Loucy (cell line): ENCODE data around the gene OR52B6.

ENCODE experiments used
- H2AFZ ChIP-seq: fragments of 200-600 bp; sonication (generic); 2 replicates; pipeline ENCODE4 v1.6.0; 2016; ENCODE audit warnings: antibody characterized with exemption, mild to moderate bottlenecking, low read length, moderate library complexity
- H3F3A ChIP-seq: fragments of 200-600 bp; 2 replicates; pipeline ENCODE4 v1.6.0; 2016; ENCODE audit warnings: antibody characterized with exemption, low read depth, mild to moderate bottlenecking
- H3K27me3 ChIP-seq: fragments of 200-600 bp; sonication (generic); 2 replicates; pipeline ENCODE4 v1.6.1; 2014; ENCODE audit warnings: low read length, mild to moderate bottlenecking; ENCODE audit not compliant: insufficient read depth, poor library complexity, severe bottlenecking
- H3K36me3 ChIP-seq: fragments of 200-600 bp; sonication (generic); 2 replicates; pipeline ENCODE4 v1.6.1; 2016; ENCODE audit warnings: low read length; ENCODE audit not compliant: insufficient read depth
- H3K4me1 ChIP-seq: fragments of 200-600 bp; sonication (generic); 2 replicates; pipeline ENCODE4 v1.5.1; 2014; ENCODE audit warnings: low read length, mild to moderate bottlenecking; ENCODE audit not compliant: insufficient read depth, poor library complexity, severe bottlenecking
- H3K4me2 ChIP-seq: fragments of 200-600 bp; sonication (generic); 2 replicates; pipeline ENCODE4 v1.6.0; 2014; ENCODE audit warnings: antibody characterized with exemption, low read length, low read depth, mild to moderate bottlenecking; ENCODE audit not compliant: poor library complexity, severe bottlenecking
- H3K4me3 ChIP-seq: fragments of 200-600 bp; sonication (generic); 2 replicates; pipeline ENCODE4 v1.5.1; 2014; ENCODE audit warnings: low read length, mild to moderate bottlenecking, mixed read lengths; ENCODE audit not compliant: poor library complexity, severe bottlenecking
- H3K79me2 ChIP-seq: fragments of 200-600 bp; sonication (generic); 2 replicates; pipeline ENCODE4 v1.6.1; 2014; ENCODE audit warnings: low read length; ENCODE audit not compliant: insufficient read depth
- H3K9ac ChIP-seq: fragments of 200-600 bp; sonication (generic); 2 replicates; pipeline ENCODE4 v1.6.0; 2014; ENCODE audit warnings: mild to moderate bottlenecking, low read depth, low read length, moderate library complexity; ENCODE audit not compliant: poor library complexity, severe bottlenecking
- H3K9me2 ChIP-seq: fragments of 200-600 bp; sonication (generic); replicated peaks from 2 replicates; pipeline ENCODE4 v1.6.1; 2016; ENCODE audit warnings: low read depth, low read length, mixed read lengths
- H3K9me3 ChIP-seq: fragments of 200-600 bp; sonication (generic); 2 replicates; pipeline ENCODE4 v1.6.1; 2014; ENCODE audit warnings: mild to moderate bottlenecking, antibody characterized with exemption, low read length, low read depth; ENCODE audit not compliant: insufficient read depth
- H4K20me1 ChIP-seq: fragments of 200-600 bp; sonication (generic); 2 replicates; pipeline ENCODE4 v1.6.0; 2014; ENCODE audit warnings: antibody characterized with exemption, low read length, mild to moderate bottlenecking; ENCODE audit not compliant: insufficient read depth, poor library complexity, severe bottlenecking
- CTCF ChIP-seq: fragments of 200-600 bp; sonication (generic); conservative IDR thresholded peaks from 2 replicates; pipeline ENCODE4 v1.5.1; 2014; ENCODE audit warnings: mild to moderate bottlenecking, antibody characterized with exemption, low read length
- EZH2phosphoT487 ChIP-seq: fragments of 200-600 bp; IDR thresholded peaks from 2 replicates; pipeline ENCODE4 v1.6.1; 2018; ENCODE audit warnings: antibody characterized with exemption, mild to moderate bottlenecking, moderate library complexity, borderline replicate concordance

OR52B6 gene

GRCh38 chr11:5564259-5565019, 16.2 kb upstream of the OR52B6 start:
- Histone ChIP-seq H2AFZ (no peak overlapping the region), H3K4me3 (no peak overlapping the region), H3K9me3 (no peaks in the 10 kb centered on the region)

GRCh38 chr11:5574654-5575053, 6.0 kb upstream of the OR52B6 start:
- Histone ChIP-seq H3K9ac (no peak overlapping the region), H3K4me2 (no peak overlapping the region), H3K36me3 (no peaks in the 10 kb centered on the region), H3K4me3 (no peak overlapping the region), H3K27me3 (no peaks in the 10 kb centered on the region), H3K4me1 (no peaks in the 10 kb centered on the region), H3K9me2 (no peaks in the 10 kb centered on the region), H4K20me1 (no peaks in the 10 kb centered on the region), H3K79me2 (no peaks in the 10 kb centered on the region), H3F3A (no peaks in the 10 kb centered on the region), H2AFZ (no peak overlapping the region), H3K9me3 (no peaks in the 10 kb centered on the region)
- no peak for TF ChIP-seq EZH2phosphoT487
- no peak for TF ChIP-seq CTCF

More at GRCh38 chr11:5564259-5565019, 16.2 kb upstream of the OR52B6 start:
- no peaks in the 10 kb centered on the region for H3K36me3 ChIP-seq
- no peaks in the 10 kb centered on the region for H3K9me2 ChIP-seq
- no peaks in the 10 kb centered on the region for H4K20me1 ChIP-seq
- no peaks in the 10 kb centered on the region for H3F3A ChIP-seq
- peaks cover 3% of the 10 kb centered on the region for H3K4me1 ChIP-seq
- H3K79me2 ChIP-seq: no peaks in the 10 kb centered on the region
- TF ChIP-seq CTCF: no peak
- no peak for TF ChIP-seq EZH2phosphoT487
- H3K27me3 ChIP-seq: peaks cover 42% of the 10 kb centered on the region
- no peak overlapping the region for H3K9ac ChIP-seq
- H3K4me2 ChIP-seq: peak overlapping the region; percentile 12

GRCh38 chr11:5575152-5575551, 5.5 kb upstream of the OR52B6 start:
- no peak overlapping the region for H3K4me2 ChIP-seq
- TF ChIP-seq EZH2phosphoT487: no peak
- H2AFZ ChIP-seq: no peak overlapping the region
- H3K9me3 ChIP-seq: no peaks in the 10 kb centered on the region
- no peak overlapping the region for H3K9ac ChIP-seq
- H3K4me1 ChIP-seq: no peaks in the 10 kb centered on the region
- H3K27me3 ChIP-seq: no peaks in the 10 kb centered on the region
- H4K20me1 ChIP-seq: no peaks in the 10 kb centered on the region
- no peaks in the 10 kb centered on the region for H3K9me2 ChIP-seq
- H3K79me2 ChIP-seq: no peaks in the 10 kb centered on the region
- H3F3A ChIP-seq: no peaks in the 10 kb centered on the region
- no peaks in the 10 kb centered on the region for H3K36me3 ChIP-seq
- H3K4me3 ChIP-seq: no peak overlapping the region

- Histone ChIP-seq H2AFZ (no peak overlapping the region), H3K4me1 (no peaks in the 10 kb centered on the region), H4K20me1 (no peaks in the 10 kb centered on the region), H3K9me2 (no peaks in the 10 kb centered on the region), H3K4me3 (no peak overlapping the region), H3K36me3 (no peaks in the 10 kb centered on the region), H3K4me2 (no peak overlapping the region), H3K27me3 (no peaks in the 10 kb centered on the region), H3K9ac (no peak overlapping the region), H3F3A (no peaks in the 10 kb centered on the region), H3K79me2 (no peaks in the 10 kb centered on the region), H3K9me3 (no peaks in the 10 kb centered on the region)
- no peak for TF ChIP-seq CTCF
- no peak for TF ChIP-seq EZH2phosphoT487
Measured at GRCh38 chr11:5577101-5577500, 3.6 kb upstream of the OR52B6 start.
